ENCODE data around the gene N4BP2L1.
"Not testable (repeated sequence)": the region's sequence is repeated elsewhere in the genome, so short reads cannot be mapped to it uniquely, and the experiment has no call there.

The N4BP2L1 gene

DNA sequence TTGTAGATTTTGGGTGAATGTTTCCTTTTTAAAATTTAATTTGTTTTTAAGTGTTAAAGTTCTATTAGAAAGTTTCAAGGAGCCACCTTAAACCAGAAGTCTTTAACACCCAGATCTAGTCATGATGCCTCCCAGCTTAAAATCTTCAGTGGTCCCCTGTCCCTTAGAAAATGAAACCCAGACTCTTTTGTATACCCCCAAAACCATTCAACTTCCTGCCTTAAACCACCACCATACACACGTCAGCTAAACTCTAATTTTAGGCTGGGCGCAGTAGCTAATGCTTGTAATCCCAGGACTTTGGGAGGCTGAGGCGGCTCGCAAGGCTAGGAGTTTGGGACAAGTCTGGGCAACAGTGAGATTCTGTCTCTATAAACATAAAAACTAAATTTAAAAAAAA is 37.9 kb downstream of the N4BP2L1 start:
- no peak for DNase-seq (ENCODE audit: low read depth, low spot score)

DNA sequence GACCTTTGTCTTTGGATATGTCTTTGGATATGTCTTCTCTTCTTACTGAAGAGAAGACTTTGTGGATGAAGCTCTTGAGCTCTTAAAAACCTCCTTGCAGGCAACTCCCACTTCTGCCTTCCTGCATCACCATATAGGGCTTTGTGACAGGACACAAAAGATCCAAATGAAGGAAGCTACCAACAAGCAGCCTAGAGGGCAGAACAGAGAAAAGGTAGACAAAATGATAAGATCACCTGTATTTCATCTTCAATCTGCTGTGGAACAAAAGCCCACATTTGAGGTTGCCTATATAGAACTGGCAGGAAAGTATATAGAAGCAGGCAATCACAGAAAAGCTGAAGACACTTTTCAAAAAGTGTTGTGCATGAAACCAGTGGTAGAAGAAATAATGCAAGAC is 42.5 kb downstream of the N4BP2L1 start:
- no peak for DNase-seq (ENCODE audit: low read depth, low spot score)

DNA sequence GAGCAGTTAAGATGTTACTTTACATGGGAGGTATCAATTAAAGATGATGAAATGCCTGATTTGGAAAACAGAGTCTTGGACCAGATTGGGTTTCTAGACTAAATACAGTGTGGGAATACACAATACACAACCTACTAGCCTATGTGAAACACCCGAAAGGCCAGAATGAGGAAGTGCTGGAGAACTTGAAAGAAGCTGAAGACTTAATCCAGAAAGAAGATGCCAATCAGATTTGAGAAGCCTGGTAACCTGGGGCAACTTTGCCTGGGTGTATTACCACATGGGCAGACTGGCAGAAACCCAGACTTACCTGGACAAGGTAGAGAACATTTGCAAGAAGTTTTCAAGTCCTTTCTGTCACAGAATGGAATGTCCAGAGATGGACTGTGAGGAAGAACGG is 43.2 kb downstream of the N4BP2L1 start:
- no peak for DNase-seq (ENCODE audit: low read depth, low spot score)

DNA sequence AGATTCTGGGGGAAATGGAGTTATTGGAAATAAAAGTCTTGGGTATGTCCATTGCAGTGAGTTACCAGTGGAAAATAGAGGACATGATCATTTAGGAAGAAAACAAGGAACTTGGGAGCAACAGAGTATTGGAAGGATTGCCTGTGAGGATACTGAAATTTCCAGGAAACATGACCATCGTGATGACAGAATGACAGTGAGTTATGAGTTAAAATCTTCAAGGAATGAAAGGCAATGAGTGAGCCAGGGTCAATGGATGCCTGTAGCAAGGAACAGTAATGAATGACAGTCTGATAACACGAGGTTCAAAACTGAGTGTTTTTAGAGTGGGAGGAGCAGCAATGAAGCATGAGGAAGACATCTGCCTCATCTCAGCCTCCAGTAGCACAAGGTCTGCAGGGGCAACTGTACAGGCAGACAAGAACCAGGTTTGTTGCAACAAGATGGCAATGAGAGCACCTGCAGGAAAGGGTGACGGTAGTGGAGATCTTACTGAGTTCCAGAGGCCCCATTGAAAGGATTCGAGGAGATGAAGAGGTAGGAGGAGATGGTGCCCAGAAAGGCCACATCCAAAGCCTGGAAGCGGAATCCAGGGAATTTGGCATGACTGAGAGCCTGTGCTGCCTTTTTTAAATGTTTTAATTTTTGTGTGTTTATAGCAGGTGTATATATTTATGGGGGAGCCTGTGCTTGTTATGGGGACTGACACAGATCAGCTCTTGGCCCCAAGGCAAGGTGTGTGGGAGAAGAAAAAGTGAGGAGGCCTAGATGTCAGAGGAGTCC is 43.9 kb downstream of the N4BP2L1 start:
- DNase-seq (ENCODE audit: low read depth, low spot score), result no peak

DNA sequence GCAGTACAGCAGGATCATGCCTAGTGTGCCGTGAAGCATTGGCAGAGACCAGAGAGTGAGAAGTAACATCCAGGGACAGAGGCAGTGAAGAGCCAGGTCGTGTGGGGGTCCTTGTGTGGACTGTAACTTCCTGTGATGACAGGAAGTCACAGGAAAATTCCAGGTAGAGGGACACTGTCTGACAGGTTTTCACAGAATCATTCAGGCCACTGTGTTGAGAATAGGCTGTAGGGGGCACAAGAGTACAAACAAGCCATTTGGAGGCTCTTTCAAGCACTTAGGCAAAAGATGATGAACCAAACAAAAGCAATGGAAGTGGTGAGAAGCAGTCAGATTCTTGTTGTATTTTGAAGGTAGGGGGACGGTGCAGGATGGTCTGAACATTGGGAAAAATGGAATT is 46.4 kb downstream of the N4BP2L1 start:
- DNase-seq (ENCODE audit: low read depth, low spot score), result no peak

DNA sequence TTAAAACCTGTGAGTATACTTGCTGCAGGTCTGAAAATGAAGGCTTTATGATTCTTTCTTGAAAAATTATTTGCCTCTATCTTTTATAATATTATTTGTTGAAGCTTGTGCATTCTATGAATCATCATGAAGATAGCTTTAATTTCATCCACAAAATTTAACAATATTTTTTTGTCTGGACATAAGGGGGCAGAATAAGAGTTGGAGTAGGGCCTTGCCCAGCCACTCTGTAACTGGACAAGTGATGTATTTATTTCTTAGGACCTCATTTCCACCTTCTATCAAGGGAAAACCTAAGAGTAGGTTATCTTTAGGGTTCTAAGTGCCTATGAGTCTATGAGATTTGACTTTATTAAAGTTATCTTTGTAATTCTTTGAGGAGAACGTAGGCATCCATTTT is 49.9 kb downstream of the N4BP2L1 start:
- DNase-seq (ENCODE audit: low read depth, low spot score), result no peak

DNA sequence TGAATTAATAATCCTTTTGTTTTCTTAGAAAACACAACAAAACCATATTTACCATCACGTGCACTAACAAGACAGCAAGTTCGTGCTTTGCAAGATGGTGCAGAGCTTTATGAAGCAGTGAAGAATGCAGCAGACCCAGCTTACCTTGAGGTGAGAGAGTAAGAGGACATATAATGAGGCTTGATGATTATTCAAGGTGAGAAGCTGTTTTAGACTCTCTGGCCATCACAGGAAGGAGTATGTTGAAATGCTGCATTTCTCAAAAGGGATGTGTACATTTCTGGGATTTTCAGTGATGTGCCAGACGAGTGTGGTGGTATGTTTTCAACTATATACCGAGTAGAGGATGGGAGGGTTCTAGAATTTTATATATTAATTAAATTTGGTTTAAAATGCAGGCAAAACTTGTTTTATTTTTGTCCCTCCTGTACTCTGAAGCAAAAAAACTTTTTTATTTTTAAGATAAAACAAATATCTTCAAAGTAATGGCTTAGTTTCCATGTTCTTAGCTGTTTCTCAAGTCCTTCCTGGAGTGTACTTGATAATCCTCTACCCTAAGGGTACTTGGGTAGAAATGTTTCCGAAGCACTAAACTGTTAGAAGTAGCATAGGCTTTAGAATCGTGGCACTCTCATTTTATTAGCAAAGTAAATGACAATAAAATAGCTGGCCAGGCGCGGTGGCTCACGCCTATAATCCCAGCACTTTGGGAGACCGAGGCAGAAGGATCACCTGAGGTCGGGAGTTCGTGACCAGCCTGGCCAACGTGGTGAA is 51.1 kb downstream of the N4BP2L1 start:
- no peak for DNase-seq (ENCODE audit: low read depth, low spot score)

DNA sequence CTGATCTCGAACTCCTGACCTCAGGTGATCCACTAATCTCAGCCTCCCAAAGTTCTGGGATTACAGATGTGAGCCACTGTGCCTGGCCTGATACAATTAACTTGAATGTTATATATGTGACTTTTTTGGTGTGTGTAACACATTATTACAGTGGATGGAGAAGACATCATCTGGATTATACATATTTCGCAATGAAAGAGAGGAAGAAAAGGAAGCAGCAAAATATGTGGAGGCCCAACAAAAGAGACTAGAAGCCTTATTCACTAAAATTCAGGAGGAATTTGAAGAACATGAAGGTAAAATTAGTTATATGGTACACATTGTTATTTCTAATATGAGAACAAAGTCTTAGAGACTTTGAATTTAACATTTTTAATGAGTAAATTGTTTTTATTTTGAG is 57.1 kb downstream of the N4BP2L1 start:
- no peak for DNase-seq (ENCODE audit: low read depth, low spot score)

DNA sequence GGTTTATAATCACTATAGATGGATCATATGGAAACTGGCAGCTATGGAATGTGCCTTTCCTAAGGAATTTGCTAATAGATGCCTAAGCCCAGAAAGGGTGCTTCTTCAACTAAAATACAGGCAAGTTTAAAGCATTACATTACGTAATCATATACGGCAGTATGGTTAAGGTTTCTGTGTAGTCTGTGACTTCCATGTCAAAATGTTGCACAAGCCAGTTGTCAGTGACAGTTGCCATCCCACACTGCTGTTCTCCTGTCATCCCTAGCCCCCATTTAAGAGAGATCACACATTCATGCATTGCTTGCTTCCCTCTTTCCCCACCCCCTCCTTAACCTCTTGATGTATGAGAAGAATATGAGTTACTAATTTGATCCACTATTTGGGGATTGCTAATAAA is 65.4 kb downstream of the N4BP2L1 start:
- DNase-seq (ENCODE audit: low read depth, low spot score), result no peak

DNA sequence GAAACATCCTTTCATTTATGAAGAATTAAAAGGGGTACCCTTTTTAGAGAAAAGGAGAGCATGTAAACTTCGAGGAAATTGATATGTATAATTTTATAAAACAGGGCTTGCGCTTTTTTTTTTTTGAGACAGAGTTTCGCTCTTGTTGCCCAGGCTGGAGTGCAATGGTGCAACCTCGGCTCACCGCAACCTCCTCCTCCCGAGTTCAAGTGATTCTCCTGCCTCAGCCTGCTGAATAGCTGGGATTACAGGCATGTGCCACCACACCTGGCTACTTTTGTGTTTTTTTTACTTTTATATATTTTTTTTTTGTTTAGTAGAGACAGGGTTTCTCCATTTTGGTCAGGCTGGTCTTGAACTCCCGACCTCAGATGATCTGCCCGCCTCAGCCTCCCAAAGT is 72.0 kb downstream of the N4BP2L1 start:
- not testable (repeated sequence) for DNase-seq (ENCODE audit: low read depth, low spot score)

DNA sequence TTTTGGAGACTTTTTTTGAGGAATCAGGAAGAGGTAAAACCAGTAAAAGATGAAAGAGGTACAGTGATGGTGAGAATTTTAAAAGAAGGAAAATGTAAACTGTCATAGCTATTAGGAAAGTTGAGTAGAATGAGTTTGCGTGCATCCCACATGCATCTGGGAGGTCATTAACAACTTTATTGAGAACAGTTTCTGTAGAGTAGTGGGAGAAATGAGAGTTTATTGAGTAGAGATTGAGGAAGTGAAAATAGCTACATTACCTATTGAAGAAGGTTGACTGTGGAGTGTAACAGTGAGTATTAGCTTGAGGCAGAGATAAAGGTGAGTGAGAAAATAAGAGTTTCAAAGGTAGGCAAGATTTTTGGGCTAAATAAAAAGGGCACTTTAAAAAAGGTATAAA is 73.9 kb downstream of the N4BP2L1 start:
- DNase-seq (ENCODE audit: low read depth, low spot score), result no peak

DNA sequence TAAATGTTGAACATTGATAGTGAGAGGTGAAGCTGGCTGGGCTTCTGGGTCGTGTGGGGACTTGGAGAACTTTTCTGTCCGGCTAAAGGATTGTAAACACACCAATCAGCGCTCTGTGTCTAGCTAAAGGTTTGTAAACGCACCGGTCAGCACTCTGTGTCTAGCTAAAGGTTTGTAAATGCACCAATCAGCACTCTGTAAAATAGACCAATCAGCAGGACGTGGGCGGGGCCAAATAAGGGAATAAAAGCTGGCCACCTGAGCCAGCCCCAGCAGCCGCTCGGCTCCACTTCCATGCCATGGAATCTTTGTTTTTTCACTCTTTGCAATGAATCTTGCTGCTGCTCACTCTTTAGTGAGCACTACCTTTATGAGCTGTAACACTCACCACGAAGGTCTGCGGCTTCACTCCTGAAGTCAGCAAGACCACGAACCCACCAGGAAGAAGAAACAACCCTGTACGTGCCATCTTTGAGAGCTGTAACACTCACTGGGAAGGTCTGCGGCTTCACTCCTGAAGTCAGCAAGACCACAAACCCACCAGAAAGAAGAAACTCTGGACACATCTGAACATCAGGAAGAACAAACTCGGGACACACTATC is 77.0 kb downstream of the N4BP2L1 start:
- not testable (repeated sequence) for DNase-seq (ENCODE audit: low read depth, low spot score)

Data from brain pericyte (primary cell).